COLO668 (cell line): ENCODE results near the gene DPT.
"Not testable (repeated sequence)": the region's sequence is repeated elsewhere in the genome, so short reads cannot be mapped to it uniquely, and the experiment has no call there.

Experiments
- DNase-seq: peaks from one replicate; lab custom pipeline; 2025; ENCODE audit not compliant: unreplicated experiment; lab: John Stamatoyannopoulos, UW

Gene DPT

DNA sequence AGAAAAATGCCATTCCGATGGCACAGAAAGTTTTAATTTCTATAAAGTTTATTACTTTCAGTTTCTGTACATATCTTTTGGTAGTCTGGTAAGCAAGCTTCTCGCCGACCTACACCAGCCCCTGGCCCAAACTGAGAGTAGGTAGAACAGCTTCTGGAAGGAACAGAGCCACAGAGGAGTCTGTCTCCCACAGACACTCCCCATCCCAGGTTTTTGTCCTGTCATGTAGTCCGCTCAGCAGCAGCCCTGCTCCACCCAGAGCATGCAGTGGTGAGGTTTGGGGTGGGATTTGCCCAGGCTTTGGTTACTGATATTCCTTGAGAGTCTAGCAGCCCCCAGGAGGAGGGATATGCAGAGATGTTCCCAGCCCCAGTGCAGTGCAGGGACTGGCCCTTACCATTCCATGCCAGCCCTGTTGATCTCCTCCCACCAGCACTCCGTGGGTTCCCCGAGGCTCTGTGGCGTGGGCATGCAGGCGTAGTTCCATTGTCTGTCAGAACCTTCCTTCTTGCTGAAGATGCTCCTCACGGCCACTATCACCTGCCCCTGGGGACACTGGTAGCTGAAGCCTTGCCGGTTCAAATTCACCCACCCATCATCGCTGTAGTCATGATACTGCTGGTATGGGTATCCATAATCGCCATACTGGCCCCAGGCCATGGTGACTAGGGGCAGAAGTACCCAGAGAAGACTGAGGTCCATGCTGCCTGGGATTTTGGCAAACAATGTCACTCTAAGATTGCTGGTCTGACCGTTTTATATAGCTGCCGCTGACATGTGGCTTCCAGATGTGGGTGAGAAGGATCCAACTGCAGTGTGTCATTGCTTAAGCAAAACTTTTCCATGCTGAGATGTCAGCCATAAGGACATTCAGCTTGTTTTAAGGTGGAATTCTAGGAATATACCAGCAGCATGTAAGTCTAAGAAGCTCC lies at the start of gene DPT:
DPT (minus strand) TSS at position 734 of the 932 bp plus-strand sequence; CDS start at position 702, 32 bp downstream.
- no peak for DNase-seq

DNA sequence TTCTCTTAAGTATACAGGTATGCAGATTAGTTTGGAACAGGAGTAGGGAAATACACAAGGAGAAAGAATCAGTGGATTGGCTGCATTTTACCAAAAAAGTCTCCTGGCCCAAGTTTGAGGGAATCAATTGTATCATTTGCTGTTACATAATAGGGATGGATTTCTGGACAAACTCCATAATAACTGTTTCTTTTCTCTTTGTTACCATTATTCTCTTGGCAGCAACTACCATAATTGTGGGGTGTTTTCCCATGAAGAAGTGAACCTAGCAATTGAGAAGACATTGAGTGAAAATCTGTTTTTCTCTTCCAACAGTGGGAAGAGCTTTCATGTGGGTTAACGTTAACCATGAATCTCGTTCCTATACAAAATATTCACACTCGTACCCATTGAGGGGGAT lies 46.4 kb upstream of the DPT start:
- DNase-seq: no peak

DNA sequence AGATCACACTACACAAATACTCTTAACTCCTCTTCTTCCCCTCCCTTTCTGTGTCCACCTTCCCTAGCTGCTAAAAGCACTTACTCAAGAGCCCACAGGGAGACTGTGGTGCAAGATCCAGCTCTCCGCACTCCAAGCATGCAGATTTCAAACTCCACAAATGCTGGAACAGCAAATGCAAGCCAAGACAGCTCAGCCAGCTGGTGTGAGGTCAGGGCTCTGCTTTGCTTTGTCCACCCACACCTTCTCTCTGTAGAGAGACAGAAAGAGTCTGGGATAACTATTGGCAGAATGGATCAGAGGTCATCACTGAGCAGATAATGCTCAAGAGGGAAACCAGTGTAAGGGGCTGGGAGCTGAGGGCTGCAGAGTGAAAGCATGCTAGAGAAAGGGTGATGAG lies 45.2 kb upstream of the DPT start:
- no peak for DNase-seq

DNA sequence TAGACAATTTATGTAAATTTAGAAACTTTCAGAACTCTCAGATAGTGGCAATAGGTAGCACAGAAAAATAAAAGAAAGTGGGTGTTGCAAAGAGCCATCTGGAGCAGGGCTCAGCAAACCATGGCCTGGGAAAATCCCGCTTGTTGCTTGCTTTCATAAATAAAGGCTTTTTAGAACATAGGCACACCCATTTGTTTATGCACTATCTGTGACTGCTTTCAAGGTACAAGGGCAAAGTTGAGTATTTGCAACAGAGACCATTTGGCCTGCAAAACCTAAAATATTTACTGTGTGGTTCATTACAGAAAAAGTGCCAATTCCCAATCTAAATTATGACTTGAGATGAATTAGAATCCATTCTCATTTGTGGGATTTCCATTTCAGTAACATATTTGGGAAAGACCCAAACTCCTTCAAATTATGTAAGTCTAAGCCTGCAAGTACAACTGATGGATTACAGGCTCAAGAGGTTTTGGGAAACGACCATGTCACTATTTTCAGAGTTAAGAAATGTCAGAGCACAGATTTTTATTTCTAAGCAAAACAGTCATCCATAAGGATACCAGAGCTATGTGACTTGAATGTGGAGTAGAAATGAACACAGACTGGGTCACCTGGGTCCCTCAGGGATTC lies 43.5 kb upstream of the DPT start:
- no peak for DNase-seq

DNA sequence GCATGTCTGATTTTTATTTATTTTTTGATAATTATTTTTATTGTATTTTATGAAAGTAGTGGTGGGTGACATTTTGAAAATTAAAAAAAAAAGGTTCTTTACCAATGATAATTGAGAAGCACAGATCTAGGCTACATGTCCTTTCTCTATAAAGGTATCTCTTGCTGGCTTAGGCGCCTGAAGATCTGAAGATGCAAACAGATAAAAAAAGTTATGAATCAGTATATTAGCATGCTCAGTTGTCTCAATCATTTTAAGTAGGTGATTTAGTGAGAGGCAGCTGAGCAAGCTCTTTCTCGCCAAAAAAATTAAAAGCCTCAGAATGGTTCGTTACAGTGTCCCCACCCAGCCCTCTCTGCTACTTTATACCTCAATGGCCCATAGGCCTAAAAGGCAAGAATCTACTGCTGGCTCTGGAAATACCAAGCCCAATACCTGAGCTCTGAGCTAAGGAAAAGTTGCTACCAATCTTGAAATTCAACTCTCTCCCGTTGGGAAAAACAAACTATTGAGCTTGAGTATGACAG lies 42.2 kb upstream of the DPT start:
- DNase-seq: no peak

DNA sequence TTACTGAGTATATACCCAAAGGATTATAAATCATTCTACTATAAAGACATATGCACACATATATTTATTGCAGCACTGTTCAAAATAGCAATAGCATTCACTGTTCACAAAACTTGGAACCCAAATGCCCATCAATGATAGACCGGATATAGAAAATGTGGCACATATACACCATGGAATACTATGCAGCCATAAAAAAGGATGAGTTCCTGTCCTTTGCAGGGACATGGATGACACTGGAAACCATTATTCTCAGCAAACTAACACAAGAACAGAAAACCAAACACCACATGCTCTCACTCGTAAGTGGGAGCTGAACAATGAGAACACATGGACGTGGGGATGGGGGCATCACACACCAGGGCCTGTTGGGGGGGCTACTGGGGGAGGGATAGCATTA lies 40.9 kb upstream of the DPT start:
- not testable (repeated sequence) for DNase-seq

DNA sequence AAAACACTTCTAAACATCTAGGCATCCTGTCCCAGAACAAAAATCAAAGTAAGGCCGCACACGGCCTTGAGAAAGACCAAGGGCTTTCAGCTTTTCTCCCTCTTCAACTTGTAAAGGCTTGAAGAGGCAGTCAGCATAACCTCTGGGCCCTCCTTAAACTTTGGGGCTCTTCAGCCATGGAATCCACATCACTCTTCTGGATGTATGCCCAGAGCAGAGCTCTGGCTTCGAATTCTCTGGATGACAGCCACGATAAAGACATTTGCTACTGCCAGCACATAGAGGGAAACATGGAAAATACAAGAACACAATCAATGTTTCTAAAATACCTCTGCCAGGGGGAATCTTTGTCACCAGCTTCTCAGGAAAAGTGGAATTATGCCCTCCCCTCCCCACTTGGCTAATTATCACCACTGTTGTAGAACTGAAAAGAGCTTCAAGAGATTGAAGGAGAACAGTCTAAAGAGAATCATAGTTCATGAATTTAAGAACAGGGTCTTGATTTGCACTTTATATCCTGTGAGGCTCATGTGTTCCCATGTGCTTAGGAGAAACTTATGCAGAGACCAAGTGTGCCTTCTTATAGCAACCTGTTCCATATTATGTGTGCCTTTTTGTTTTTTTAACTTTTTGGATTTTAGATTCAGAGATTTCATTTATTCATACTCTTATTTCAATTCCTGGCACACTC lies 39.0 kb upstream of the DPT start:
- no peak for DNase-seq

DNA sequence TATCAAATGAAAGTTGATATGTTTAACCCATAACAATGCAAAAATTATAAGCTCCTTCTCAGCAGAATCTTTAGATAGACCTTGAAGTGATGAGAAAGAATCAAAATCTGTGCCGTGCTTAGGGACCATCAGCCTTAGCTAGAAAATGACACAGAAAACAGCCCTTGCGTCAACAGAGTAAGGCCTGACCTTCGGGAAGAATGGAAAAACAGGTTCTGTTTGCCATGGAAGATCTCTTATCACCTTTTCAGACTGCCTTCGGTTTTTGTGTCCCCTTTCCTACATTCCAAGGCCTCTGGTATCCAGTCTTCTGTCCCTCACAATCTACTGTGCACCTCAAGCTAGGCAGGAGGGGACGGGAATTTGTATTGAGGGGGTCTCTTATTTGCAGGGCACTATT lies 37.6 kb upstream of the DPT start:
- no peak for DNase-seq

DNA sequence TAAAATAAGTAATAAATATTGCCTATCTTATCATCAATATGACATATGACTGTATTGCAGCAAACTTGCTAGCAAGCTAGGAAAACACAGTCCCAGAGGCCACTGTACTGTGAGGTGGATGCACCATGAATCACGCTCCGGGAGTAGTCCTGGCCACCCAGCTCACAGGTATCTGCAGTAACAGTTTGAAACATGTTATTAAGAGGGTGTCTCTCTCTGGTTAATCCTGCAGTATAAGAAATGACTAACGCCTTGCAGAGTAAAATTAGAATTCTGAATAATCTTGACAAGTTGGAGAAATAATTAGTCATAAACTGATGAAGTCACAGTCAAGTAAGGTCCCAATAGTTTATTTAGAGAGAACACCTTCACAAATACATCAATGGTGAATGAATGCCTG lies 34.0 kb upstream of the DPT start:
- DNase-seq: no peak

DNA sequence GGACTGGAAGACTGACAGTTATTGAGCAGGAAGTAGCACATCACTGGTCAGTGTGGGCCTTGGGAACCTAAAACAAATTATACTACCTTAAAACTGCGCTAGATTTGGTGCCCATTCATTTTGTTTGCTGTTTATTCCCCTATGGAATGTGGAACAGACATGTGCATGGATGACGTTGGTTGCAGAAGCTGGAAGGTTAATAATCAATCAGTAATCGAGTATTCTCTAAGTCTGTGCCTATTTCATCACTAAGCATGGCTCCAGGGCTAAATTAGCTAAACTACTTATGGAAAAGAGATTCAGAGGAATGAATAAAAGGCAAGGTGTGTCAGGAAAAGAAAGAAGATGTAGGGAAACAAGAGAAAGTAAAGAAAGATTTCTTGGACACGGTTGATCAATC lies 33.5 kb upstream of the DPT start:
- no peak for DNase-seq

DNA sequence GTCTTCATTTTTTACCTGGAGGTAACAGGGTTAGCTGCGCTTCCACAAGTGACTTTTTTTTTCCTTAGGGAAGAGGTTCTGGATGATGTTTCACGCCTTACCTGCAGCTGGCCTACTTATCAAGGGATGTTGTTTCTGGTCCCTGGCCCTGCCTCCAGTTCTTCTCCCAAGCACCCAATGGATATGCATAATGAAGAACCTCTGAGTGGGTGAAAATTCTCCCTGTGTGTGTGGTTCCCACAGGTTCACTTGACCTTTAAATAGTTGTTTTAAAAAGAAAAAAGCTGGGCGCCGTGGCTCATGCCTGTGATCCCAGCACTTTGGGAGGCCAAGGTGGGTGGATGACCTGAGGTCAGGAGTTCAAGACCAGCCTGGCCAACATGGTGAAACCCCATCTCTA lies 31.8 kb upstream of the DPT start:
- DNase-seq: no peak

DNA sequence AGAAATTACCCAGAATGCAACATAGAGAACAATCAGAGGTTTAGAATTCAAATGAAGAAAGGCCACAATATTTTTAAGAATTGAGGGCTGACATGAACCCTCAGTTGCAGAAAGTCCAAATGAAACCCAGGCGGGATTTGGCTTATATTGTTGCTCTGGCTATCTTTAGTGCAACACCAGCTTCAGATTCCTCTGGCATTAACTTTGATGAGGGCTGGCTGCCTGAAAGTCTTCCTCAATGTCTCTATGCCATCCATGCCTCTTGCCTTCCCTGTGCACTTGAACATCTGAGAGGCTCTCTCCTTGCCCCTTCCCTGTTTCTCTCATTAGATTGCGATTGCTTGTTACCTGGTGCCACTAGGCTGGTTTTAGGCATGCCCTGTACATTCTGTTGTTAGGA lies 31.2 kb upstream of the DPT start:
- DNase-seq: no peak

DNA sequence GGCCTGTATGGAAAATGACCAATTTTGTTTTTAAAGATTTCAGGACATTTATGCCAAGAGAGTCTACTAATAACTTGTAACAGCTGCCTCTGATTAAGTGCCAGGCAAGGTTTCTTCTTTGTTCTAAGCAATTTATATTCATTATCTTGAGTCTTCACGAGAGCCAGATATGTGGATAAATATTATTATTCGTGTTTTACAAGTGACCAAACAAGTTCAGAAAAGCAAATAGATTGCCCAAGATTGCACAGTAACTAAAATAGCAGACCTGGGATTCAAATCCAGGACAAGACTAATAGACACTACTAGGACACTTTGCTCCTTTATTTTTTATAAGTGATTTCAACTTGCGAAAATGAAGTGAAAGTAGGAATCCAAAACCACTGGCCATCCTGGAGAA lies 30.1 kb upstream of the DPT start:
- no peak for DNase-seq

DNA sequence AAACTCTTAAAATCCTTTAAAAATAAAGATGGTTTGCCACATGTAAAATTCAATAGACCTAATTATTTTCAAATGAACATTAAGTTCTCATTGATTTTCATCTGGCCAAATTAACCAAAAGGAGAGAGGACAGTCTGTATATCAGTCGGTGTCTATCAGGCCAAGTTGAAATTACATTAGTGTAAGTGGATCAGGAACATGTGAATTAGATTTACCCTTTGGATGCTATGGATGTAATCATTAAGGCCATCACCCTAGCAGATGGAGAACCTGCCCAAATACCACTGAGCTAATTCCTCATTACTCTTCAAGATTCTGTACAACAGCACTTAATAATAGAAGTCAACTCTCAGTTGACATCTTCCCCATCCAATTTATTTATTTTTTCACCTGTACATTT lies 29.5 kb upstream of the DPT start:
- DNase-seq: no peak

DNA sequence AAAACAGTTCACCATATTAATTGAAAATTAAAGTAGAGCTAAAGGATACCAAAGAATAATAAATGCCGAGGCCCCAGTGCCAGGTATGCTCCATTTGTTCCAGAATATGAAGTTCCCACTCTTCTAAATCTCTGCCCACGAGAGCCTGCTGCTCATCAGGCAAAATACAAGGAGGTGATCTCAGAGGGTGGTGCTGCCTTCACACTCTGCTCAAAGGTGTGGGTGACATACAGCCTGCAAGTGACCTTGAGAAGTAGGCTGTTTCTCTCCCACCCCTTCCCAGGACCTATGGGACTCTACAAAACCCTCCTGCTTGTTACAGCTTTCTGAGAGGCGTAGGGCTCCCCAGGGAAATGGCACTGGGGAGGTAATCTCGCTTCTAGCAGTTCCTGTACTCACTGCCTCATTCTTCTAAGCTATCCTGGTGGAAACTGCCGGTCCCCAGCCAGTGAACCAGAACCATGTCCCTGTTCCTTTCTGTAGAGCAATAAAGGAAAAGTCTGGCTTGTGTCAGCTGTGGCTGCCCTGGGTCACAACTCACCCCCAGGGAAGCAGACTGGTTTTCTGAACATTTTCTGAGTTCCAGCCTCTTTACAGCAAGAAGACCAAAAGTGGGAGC lies 26.9 kb upstream of the DPT start:
- no peak for DNase-seq

DNA sequence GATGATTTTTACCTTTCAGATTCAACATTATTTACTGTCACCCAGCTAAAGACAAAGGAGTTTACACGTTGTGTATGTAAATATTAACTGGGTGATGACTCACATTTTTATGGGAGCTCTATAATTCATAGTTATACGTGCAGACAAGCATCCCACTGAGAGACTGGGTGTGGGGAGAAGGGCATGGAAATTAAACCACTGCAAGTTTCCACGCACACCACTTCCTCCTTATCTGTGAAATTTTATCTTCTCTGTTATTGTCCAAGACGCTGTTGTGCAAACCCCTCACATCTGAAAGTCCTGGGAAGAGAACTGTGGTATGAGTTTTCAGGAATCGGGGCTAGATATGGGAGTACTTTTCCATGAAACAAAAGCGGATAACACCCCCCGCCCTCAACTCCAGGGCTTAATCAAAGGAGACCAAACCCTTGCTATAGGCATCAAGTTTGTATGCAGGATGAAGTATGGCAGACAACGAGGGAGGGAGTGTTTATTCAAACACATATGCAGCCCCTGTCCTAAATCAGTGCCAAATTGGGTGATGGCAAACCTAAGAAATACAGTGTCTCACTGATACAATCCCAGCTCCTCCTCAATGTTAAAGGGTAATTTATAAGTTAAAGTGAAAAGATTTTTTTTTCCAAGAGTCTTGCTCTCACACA lies 23.3 kb upstream of the DPT start:
- DNase-seq: peak; percentile 47

DNA sequence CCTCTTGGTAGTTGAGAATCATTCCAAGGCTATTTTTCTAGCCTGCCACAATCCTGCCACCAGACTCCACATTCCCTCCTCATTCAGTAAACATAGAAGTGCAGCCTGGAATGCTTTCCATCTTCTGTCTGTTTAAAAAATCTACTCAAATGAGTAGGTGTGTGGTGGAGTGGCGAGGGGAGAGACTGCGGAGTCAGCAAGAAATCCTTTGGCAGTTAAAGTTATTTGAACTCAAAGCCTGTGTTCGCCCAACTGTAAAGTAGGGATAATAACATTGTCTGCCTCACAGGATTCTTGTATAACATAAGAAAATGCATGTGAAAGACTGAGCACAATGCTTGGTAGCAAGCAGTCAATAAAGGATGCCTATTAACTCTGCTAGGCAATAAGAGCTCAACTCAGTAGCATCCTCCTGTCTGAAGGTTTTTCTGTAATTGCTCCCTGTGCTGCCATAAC lies 22.2 kb upstream of the DPT start:
- DNase-seq: no peak

DNA sequence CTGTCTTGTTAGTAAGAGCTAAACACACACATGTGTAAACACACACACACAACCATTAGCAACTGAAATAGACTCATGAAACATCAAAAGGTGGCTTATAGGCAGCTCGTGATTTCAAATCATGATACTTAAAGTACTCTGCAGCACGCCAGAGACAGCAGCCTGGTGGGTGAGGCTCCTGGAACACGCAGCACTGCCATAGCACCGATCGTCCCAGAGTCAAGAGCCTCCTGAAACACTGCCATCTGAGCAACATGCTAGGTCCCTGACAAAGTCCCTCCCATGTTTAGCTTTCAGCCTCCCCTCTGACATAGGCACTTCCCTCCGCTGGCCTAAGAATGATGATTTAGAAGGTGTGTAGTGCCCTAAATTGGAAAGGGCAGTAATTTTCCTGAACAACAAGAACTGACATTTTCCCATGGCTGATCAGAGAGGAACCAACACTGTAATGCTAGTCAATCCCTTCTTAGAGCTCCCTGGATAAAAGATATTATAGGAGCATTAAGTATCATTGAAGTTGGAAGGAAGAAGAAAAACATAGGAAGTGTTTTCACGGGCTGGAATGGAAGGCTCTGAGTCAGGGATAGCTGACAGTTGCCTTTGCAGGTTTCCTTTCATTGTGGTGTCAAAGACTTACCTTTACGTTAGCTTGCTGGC lies 14.1 kb upstream of the DPT start:
- no peak for DNase-seq

DNA sequence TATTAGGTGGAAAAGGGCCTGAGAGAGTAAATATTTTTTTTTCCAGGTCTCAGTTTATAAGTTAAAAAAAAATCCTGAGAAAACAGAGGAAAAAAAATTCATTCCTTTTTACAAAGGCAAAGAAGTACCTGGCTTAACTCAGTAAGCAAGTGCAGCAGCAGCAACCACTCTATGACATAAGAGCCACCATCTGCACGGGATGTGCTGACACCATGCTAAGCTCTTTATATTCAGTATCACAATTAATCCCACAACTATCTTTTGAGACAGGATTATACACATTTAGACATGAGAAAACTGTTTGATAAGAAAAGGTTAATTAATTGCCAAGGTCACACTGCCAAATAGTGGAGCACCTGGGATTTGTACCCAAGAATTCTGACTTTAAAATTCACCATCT lies 13.4 kb upstream of the DPT start:
- DNase-seq: no peak

DNA sequence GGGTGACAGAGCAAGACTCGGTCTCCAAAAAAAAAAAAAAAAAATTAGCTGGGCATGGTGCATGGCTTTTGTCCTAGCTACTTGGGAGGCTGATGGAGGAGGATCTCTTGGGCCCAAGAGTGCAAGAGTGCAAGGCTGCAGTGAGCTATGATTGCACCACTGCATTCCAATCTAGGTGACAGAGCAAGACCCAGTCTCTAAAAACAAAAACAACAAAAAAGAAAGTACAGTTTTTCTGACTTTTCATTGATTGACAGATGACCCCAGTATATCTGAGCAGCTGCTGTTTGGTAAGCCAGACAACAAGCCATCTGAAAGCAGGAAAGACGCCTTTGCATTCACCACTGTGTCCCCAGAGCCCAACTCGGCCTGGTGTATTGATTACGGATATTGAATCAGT lies 10.9 kb upstream of the DPT start:
- no peak for DNase-seq
